ENCODE data around the gene TGFB1. TPM values are rescaled to one million over a fixed set of nuclear protein-coding genes. Genes with fewer than 3 reads are reported as not detected.

Gene TGFB1
- total RNA-seq, 1 donor from 2014 or later = 195 TPM

DNA sequence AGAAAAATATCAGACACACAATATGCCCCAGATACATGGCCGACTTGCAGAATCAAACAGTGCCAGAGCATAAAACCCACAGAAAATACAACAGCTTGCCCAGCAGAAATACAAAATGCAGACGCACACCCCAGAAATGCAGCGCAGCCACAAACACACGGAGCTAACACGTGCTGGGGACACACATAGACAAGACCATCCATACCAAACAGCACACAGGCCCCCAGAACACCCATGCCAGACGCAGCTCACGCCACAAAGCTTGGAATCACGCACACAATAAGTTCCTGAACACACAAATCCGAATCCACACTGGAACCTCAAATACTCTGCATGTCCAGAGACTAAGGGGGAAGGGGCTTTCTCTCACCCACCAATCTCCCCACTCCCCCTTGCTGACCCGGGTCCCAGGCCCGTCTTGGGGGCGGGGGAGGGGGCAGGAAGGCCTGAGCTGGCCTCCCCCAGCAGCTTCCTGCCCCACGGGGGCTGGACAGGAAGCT is 26.6 kb downstream of the TGFB1 start:
- Mint-ChIP-seq H3K27me3 (ENCODE audit: low read depth) (no peaks in the 10 kb centered on the region), H3K9me3 (ENCODE audit: low read depth) (no peaks in the 10 kb centered on the region), H3K4me1 (ENCODE audit: low read depth) (peaks cover 72% of the 10 kb centered on the region), H3K27ac (ENCODE audit: unreplicated experiment) (peak overlapping the region; percentile 98), H3K4me3 (ENCODE audit: unreplicated experiment) (peak overlapping the region; percentile 63), H3K36me3 (ENCODE audit: low read depth) (peaks cover 24% of the 10 kb centered on the region)
- TF ChIP-seq, protein P1, sequence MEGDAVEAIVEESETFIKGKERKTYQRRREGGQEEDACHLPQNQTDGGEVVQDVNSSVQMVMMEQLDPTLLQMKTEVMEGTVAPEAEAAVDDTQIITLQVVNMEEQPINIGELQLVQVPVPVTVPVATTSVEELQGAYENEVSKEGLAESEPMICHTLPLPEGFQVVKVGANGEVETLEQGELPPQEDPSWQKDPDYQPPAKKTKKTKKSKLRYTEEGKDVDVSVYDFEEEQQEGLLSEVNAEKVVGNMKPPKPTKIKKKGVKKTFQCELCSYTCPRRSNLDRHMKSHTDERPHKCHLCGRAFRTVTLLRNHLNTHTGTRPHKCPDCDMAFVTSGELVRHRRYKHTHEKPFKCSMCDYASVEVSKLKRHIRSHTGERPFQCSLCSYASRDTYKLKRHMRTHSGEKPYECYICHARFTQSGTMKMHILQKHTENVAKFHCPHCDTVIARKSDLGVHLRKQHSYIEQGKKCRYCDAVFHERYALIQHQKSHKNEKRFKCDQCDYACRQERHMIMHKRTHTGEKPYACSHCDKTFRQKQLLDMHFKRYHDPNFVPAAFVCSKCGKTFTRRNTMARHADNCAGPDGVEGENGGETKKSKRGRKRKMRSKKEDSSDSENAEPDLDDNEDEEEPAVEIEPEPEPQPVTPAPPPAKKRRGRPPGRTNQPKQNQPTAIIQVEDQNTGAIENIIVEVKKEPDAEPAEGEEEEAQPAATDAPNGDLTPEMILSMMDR (IDR thresholded peaks at IDR 0.05) = no peak
- no peak for DNase-seq (ENCODE audit: low spot score)

DNA sequence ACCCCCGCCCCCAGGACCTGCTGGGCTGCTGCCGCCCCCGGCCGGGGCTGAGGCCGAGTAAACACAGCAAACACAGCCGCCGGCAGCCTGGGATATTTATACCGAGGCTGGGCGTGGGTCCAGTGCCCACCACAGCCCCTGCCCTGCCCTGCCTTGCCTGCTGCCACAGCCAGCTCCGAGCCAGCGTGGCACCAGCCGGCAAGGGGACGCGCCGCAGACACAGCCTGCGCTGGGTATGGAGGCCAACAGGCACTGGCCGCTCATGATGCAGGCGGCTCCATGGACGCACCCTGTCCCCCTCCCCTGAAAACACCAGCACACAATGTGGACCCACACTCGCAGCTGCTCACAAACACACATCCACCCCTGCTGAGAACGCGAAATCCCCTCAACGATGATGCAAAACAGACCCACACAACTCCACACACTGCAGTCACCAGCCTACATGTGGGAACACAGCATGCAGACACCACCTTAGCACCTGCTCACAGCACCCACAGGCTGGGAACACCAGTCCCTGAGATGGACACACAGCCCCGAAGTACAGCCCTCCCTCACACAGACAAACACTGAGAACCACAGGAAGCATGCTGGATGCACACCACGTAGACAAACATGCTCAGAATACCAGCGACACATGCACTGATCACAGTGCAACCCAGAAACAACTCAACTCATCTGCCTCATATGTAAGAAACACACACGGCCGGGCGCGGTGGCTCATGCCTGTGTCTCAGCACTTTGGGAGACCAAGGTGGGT is 27.6 kb downstream of the TGFB1 start:
- H3K27me3 Mint-ChIP-seq (ENCODE audit: low read depth) = no peaks in the 10 kb centered on the region
- peak overlapping the region; percentile 100 for H3K27ac Mint-ChIP-seq (ENCODE audit: unreplicated experiment)
- no peak for DNase-seq (ENCODE audit: low spot score)
- peak overlapping the region; percentile 63 for H3K4me3 Mint-ChIP-seq (ENCODE audit: unreplicated experiment)
- H3K9me3 Mint-ChIP-seq (ENCODE audit: low read depth) = no peaks in the 10 kb centered on the region
- peaks cover 15% of the 10 kb centered on the region for H3K36me3 Mint-ChIP-seq (ENCODE audit: low read depth)
- peaks cover 78% of the 10 kb centered on the region for H3K4me1 Mint-ChIP-seq (ENCODE audit: low read depth)
- TF ChIP-seq, protein P1 (IDR thresholded peaks at IDR 0.05) = no peak

- DNase-seq (ENCODE audit: low spot score) = no peak
- H3K4me1 Mint-ChIP-seq (ENCODE audit: low read depth) = peaks cover 81% of the 10 kb centered on the region
- no peaks in the 10 kb centered on the region for H3K27me3 Mint-ChIP-seq (ENCODE audit: low read depth)
- H3K4me3 Mint-ChIP-seq (ENCODE audit: unreplicated experiment) = peak overlapping the region; percentile 63
- peak overlapping the region; percentile 100 for H3K27ac Mint-ChIP-seq (ENCODE audit: unreplicated experiment)
- TF ChIP-seq, protein P1 (IDR thresholded peaks at IDR 0.05) = no peak
- H3K36me3 Mint-ChIP-seq (ENCODE audit: low read depth) = peaks cover 15% of the 10 kb centered on the region
- no peaks in the 10 kb centered on the region for H3K9me3 Mint-ChIP-seq (ENCODE audit: low read depth)
These were observed 28.1 kb downstream of the TGFB1 start for GRCh38 chr19:41325640-41325946.

DNA sequence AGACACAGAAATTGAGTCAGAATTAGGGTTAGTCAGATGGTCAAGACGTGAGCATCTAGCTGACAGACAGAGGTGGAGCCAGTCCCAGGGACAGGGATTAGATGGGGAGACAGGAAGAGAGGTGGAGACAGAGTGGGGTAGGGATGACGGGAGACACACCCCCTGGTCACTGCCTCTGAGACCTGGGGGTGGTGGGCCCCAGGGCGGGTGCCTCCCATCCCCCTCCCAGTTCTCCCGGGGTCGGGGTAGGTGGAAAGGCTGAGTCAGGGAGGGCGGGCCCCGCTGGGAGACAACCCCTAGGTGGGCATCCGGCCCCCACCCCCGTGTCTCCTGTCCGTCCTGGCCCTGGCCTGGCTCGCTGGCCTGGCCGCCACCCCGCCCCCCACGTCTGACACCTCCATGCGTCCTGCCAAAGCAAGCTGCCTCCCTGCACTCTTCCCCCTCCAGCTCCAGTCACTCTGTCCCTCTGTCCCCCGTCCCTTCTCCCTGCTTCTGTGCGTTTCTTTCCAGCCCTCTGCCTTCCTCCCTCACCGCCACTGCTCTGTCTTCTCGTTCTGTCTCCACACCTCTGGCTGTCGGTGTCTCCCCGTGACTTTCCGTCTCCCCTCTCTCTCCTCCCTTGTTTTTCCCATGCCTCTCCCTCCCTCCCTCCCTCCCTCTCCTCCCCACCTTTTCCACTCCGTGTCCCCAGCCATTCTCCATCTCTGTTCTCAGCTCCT is 28.6 kb downstream of the TGFB1 start:
- no peak for DNase-seq (ENCODE audit: low spot score)
- Mint-ChIP-seq H3K27ac (ENCODE audit: unreplicated experiment) (peak overlapping the region; percentile 100), H3K4me1 (ENCODE audit: low read depth) (peaks cover 82% of the 10 kb centered on the region), H3K27me3 (ENCODE audit: low read depth) (no peaks in the 10 kb centered on the region), H3K36me3 (ENCODE audit: low read depth) (peaks cover 13% of the 10 kb centered on the region), H3K9me3 (ENCODE audit: low read depth) (no peaks in the 10 kb centered on the region), H3K4me3 (ENCODE audit: unreplicated experiment) (peak overlapping the region; percentile 63)
- TF ChIP-seq, protein P1 (IDR thresholded peaks at IDR 0.05) = no peak

DNA sequence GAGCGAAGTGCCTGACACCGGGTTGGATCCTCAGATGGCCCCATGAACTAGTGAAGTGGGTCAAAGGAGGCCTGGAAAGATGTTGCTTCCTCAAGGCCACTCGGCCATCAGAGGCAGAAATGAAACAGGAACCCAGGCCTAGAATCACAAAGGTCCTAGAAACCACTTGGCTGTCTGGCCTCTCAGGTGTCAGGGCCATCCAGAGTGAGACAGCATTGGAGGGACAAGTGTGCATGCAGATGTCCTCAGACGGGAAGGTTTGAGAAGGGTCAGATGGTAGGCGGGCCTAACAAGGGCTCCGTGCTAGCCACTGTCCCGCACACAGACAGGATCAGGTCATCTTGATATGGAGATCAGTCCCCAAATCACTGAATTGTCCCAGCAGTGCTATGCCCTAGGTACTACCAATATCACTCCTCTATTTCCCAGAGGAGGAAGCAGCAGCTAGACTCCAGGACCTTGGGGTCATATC is 29.5 kb downstream of the TGFB1 start:
- H3K9me3 Mint-ChIP-seq (ENCODE audit: low read depth) = no peaks in the 10 kb centered on the region
- peak overlapping the region; percentile 63 for H3K4me3 Mint-ChIP-seq (ENCODE audit: unreplicated experiment)
- peaks cover 13% of the 10 kb centered on the region for H3K36me3 Mint-ChIP-seq (ENCODE audit: low read depth)
- peak overlapping the region; percentile 100 for H3K27ac Mint-ChIP-seq (ENCODE audit: unreplicated experiment)
- TF ChIP-seq, protein P1 (IDR thresholded peaks at IDR 0.05) = no peak
- no peaks in the 10 kb centered on the region for H3K27me3 Mint-ChIP-seq (ENCODE audit: low read depth)
- H3K4me1 Mint-ChIP-seq (ENCODE audit: low read depth) = peaks cover 90% of the 10 kb centered on the region
- DNase-seq (ENCODE audit: low spot score) = no peak
